NCI-H128 (cell line): ENCODE results near the gene SLC39A8.
"Not testable (repeated sequence)": the region's sequence is repeated elsewhere in the genome, so short reads cannot be mapped to it uniquely, and the experiment has no call there.

Source experiments
- DNase-seq: peaks from one replicate; lab custom pipeline; 2025; ENCODE audit not compliant: unreplicated experiment; lab: John Stamatoyannopoulos, UW

The SLC39A8 gene

DNA sequence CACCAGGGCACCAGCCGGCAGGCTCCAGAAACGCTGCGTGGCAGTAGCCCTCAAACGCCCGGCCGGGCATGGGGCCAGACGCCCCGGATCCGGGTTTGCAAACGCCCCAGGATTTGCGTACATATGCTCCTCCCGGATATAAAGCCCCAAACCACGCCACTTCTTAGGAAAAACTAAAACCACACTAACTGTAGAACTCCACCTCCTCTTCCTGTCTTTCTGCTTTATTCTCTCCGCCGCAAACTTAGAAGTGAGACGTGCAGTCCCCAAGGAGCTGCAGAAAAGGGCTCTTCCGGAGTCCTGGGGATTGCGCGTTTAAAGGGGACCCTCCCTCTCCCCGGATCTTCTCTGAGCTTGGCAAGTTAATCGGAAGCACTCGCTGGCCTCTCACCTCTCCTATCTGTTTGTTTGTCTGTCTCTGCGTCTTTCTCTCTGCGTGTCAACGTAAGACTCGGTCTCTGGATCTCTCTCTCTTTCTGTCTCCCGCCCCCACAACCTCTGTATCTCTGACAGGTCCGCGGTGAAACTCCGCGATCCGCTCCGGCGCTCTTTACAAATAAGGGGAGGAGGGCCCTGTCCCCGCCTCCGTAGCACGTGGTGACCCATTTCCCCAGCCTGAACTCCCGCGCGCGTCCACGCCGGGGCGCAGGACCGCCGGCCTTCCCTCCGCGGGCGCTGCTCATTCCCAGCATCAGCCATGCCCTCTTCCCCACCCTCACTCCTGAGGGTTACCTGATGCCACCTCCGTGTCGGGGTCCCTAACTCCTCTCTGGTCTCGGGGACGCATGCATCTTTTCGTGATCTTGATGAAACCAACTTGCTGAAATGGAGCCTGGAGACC lies at the start of gene SLC39A8:
TSS of gene SLC39A8 (minus strand) at position 529 of the 841 bp plus-strand sequence. CDS start 820 bp downstream, outside the sequence.
- no peak for DNase-seq

DNA sequence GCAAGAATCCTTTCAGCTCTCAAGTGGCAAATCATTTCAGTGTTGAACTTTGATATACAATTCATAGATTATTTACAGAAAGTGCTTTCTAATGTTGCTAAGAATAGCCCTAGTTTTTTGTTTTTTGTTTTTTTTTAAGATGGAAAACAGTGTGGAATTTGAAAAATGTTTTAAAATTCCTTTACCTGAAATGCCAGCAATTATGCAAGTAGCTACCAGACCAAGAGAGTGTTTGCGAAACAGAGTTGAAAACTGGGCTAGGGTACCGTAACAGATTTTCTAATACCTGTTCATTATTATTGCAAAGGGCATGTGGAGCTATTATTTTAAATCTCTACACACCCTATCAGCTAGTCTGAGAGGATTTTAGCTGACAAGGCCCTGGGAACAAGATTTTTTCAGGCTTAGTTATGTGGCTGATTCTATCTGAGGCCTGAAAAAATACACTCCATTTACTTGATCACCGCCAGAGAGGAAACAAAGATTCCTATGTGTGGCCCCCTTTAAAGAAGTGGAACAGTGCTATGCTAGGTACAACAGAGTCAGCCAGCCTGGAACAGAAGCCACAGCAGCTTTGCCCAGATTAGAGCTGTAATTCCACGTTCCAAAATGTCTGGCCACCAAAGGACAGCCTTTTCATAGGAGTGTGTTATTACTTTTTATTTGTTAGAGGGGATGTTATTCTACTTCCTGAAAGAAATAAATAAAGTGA lies 46.9 kb upstream of the SLC39A8 start:
- DNase-seq, result no peak

DNA sequence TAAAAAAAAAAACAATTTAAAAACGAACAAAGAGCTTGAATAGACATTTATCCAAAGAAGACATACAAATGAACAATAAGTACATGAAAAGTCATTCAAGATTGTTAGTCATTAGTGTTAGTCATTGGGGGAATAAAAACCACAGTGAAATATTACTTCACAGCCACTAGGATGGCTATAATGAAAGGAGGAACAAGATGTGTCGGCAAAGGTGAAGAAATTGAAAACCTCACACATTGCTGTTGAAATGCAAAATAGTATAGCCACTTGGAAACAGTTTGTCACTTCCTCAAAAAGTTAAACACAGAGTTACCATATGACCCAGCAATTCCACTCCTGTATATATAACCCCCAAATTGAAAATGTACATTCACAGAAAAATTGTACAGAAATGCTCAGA lies 45.2 kb upstream of the SLC39A8 start:
- no peak for DNase-seq

DNA sequence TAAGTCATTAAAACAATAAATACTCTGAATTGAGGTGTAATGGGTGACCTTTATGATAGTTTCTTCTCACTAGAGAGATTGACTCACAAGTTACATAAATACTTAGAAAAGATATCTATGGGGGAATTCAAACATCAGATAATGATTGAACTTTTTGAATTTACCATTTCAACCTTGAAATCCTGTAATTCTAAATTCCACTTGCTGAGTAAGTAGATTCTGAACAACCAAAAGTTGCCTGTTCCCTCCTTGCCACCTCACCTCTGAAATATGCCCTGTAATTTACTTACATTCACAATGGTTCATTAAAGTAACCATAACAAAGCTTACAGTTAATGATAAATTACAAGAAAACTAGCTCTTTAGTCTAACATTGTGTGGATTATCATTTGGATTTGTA lies 43.3 kb upstream of the SLC39A8 start:
- no peak for DNase-seq

DNA sequence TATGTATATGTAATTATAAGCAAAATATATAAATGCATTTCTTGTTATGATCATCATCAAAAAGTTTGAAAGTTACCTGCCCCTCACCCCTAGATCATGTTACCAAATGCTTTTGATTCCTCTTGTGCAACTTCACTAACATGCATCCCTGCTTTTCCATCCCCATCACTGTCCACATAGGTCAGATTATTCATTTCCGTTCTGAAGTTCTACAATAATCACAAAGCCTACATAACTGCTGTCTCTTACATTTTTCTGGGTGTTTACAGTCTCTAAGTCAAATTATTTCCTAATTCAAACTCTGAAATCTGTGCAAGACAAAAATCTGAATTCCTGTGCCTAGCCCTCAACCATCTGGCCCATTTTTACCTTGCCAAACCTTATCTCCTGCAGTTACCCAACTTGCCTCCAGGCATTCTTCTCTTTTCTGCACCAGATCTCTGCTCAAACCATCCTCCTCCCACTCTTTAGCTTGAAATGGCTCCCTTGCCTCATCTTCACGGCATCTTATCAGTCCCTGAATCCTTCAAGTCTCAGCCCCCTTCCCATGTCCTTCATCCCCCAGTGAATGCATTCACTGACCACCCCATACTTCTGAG lies 42.4 kb upstream of the SLC39A8 start:
- DNase-seq, result no peak

DNA sequence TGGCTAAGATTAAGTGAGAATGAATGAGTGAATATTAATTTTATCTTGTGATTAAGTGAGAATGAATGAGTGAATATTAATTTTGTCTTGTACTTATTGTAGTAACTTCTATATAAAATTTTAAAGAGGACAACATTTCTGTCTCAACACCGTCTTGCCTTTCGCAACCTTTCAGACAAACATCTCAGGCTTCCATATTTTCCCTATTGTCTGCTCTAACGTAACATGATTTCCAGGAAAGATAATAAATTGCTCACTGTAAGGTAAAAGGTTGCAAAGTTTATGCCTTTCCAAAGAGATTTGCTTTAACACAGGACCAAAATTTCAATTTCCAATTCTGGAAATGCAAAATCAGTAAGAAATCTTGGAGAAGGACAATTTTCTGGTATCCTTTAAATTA lies 41.7 kb upstream of the SLC39A8 start:
- no peak for DNase-seq

DNA sequence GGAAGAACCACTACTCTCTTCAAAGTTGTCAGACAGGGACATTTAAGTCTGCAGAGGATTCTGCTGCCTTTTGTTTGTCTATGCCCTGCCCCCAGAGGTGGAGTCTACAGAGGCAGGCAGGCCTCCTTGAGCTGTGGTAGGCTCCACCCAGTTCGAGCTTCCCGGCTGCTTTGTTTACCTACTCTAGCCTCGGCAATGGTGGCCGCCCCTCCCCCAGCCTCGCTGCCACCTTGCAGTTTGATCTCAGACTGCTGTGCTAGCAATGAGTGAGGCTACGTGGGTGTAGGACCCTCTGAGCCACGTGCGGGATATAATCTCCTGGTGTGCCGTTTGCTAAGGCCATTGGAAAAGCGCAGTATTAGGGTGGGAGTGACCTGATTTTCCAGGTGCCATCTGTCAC lies 35.0 kb upstream of the SLC39A8 start:
- DNase-seq, result not testable (repeated sequence)

DNA sequence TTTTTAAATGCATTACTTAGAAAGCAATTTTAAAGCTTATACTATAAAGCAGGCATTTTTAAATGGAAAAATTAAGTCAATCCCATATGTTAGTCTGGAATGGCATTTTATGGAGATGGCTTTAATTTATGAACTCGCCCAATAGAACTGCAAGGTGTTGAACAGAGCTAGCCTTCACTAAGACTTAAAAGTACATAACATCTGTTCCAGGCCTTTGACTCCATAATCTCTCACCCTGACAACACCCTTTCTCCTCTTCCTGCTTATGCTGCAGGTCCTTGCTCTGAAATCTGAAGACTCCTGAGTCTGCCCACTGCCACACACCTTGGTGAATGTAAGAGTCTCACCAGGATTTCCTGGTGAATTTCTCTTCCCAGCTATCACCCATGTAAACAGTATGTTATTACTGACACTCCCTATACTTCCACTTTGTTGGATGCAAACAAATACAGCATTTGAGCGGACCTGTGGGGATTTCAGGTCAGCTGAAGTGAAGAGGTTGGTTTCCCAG lies 17.7 kb upstream of the SLC39A8 start:
- DNase-seq, result no peak

DNA sequence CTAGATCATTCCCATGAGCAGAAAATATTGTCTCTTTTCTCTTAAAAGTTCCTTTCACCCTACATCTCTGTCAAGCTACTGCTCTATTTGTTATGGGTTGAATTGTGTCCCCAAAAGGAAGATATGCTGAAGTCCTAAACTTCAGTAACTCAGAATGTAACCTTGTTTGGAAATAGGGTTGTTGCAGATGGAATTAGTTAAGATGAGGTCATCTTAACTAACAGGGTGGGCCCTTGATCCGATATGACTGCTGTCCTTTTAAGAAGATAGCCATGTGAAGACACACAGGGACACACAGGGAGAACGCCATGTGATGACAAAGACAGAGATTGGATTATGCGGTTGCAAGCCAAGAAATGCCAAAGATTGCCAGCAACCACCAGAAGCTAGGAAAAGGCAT lies 12.8 kb upstream of the SLC39A8 start:
- DNase-seq, result no peak

DNA sequence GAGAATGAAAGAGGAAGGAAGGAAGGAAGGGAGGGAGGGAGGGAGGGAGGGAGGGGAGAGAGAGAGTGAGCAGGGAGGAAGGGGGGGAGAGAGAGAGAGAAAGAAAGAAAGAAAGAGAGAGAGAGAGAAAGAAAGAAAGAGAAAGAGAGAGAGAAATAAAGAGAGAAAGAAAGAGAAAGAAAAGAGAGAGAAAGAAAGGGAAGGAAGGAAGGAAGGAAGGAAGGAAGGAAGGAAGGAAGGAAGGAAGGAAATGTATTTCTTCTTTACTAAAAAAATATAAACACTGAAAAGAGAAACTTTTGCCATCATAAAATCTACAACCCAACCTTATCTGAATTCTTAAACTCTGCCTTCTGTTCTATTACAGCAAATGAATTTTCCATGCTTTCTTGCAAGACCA lies 12.4 kb upstream of the SLC39A8 start:
- not testable (repeated sequence) for DNase-seq

DNA sequence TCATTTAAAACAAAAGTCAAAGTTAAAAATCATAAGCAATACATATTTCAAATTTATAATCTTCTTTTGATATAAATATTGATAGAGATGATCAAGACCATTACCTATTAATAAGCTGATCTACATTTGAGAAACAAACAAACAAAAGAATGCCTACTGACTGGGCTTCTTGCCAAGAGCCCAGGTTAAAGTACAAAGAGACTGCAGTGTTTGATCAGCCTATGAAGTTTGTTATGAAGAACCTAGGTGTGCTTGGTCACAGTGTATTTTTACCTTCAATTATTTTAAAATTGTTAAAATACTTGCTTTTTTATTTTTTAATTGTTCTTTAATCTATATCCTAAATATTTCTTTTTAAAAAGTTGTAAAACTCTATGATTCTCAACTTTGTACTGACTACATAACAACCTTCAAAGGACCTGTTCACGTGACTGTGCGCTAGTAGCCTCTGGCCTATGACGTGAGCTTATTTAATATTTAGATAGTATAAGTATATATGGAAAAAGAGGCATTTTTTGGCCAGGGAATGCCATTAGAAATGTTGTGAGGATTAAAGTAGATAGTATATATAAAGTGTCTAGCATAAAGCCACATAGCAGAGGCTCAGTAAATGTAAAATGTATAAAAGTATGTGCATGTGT lies 11.4 kb upstream of the SLC39A8 start:
- no peak for DNase-seq

DNA sequence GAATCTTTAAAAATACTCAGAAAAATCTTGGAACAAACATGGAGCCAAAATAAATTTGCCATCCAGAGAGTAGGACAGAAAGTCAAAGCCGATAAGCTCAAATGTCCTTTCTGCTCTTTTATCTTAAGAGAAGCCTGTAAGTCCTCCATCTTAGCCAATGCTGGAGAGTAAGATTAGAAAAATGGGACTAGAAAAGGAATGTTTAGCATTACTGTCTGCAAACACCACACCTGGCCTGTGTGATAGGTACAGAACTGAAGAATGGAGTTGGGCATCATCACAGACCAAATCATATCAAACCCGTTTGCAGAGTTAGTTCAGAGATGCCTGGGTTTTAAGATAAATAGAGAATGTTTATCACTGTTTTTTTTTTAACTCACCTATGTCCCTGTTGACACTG lies 10.5 kb upstream of the SLC39A8 start:
- DNase-seq, result no peak

DNA sequence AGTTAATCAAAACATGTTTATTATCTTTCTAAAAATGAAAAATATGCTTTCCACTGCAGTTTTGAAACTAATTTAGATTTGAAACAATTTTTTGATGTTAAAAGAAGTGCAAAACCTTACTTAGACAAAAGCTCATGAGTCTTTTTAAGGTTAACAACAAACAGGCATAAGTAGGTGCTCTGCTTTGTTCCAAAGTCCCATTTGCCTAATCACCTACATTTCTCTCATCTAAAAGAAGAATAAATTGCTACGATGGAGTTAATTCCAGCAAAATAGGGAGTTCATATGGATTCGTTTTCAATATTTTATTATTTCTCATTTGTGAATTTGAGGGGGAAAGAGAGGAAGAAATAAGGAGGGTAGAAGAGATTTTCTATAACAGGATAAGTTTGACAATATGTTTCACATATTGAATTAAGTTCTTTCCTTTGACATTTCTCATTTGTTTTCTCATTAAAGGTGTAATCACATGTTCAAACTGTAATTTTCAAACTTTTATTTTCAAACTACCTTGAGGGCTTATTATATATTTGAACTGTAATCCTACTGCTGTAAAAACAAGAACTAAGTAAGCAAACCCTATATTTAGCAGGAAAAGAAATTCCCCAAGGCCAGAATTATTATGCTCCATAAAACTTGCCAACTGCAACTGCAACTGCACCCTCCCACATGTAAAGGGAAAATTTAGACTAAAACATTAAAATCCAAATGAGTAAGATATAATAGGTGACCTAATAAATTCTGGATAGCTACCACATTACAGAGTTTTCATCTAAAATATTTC lies 9.6 kb upstream of the SLC39A8 start:
- DNase-seq, result no peak

DNA sequence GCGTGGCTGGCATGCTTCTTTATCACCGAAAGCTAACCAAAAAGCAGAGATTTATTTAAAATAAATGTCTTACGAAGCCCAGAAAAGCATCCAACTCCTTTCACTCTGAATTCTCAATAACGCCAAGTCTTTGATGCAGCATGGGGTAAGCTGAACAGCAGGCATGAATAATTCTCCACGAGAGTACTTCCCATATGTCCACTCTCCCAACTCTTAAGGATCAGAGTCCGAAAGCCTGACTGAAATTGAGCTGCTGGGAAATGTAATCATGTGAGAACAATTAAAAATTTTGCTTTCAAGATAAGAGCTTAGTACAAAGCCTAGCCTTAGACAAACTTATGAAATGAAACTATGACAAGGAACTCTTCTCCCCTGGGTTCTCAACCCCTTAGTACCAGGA lies 7.5 kb upstream of the SLC39A8 start:
- DNase-seq, result no peak

DNA sequence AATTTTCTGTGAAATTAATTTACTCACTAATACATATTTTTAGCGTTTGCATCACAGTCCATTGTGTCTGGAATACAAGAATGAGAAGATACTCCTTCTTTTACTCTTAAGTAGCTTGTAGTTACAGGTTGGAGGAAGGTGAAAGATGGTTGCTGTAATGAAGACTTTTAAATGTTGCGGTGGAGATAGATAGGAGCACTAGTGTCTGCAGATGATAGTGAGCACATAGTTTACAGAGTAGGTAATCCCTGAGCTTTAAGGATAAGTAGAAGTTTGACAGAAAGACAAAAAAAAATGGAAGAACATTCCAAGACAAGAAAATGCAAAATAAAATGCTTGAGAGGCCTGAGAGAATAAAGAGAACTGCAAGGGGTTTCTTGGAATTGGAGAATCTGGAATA lies 5.4 kb upstream of the SLC39A8 start:
- DNase-seq, result no peak

DNA sequence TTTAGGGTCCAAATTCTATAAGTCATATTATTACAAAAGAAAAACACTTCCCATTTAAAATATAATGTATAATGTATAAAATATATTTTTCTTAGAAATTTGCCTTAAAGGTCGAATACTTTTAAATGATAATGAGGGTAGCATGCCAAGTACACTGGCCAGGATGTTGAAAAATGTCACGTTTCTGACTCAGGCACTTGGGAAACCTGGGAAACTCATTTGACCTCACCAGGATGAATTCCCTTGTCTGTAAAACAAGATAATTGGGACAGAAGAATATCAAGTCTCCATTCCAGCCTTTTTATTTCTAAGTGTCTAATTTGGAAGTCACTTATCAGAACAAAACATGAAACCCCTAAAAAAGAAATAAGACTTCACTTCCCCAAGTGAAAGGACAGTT lies 3.4 kb upstream of the SLC39A8 start:
- DNase-seq, result no peak

DNA sequence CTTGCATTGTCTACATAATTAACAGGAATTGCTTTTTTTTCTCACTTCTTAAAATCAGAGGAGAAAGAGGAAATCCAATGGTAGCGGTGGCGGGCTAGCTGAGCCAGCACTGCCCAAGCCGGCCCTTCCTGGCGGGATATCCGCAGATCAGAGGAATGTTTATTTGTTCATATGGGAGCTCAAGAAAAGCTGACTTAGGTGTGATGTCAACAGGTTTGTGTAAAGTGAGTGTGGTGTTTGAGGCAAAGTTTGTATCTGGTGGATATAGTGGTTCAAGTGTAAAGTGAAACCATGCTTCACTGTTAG lies 466 bp upstream of the SLC39A8 start:
- no peak for DNase-seq

DNA sequence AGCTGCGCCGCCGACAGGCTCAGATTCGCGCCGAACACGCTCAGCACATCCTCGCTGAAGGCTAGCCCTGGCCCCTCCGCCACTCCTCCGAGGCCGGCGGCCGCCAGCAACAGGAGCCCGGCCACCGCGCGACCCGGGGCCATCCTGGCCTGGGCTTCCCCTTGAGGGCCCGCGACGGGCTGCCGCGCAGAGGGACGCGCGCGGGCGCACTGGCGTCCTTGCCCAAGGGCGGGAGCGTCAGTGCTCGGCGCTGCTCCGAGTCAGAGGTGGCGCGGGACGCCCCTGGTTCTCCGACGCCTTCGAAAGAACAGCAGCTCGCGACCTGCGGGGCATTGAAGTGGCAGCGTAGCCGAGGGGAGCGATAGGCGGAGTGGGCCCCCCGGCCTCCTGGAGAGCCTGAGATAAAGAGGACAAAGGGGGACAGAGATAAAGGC lies 745 bp downstream of the SLC39A8 start:
- no peak for DNase-seq

DNA sequence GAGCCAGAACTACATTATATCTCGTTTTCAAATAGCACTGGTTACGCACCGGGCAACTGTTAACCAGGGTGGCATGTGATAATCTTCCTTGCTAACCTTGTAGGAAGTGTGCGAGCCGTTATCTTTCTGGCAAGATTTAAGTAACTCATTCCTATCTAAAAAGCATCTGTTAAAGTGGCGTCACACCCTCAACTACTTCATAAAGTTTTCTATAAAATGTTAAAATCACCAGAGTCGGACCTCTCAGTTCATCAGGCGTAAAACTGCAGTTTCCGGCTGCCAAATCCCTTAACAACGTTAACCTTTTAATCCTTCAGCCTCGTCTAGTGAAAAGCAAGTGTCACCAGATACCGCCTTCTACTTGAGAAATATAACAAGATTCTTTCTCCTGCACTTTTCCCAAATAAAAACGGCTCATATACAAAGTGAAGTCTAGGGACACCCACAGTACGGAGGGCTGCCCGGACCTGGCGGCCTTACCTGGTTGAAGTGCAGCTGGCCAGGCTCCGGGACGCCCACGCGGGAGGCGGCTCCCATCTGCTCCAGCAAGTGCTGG lies 1.2 kb downstream of the SLC39A8 start:
- DNase-seq, result no peak

DNA sequence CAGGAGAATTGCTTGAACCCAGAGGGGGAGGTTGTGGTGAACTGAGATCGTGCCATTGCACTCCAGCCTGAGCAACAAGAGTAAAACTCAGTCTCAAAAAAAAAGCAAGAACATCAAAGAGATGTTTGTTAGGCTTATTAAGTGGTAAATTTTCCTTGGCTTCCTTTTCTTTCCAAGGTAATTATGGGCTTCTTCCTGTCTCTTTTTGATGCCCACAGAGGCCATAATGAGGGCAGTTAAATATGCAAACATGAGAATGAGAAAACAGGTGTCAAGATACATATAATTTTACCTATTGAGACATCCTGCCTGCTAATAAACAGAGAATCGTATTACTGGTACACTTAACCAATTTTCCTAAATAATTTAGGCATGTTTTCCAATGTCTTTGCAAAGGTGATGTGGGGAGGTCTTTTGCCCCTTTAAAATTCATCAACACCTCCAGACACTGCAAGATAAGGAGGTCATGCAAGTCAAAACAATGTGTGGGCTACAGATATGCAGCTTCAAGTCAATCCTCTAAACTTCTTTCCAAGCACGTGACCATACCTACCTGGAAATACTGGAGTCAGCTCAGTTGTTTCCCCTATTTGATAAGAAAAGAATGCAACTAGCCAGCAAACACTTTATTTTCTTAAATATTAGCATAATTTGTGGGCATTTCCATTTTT lies 2.7 kb downstream of the SLC39A8 start:
- DNase-seq, result no peak
